Right lobe of liver (tissue), 6 donors: ENCODE results near the gene NIPBL. TPM values are rescaled to one million over a fixed set of nuclear protein-coding genes. Genes with fewer than 3 reads are reported as not detected.

ENCODE experiments used
- ATAC-seq, 4 donors: fragments of 200-7000 bp; cut with Tn5 transposase; one replicate each; pipeline ENCODE4 v1.9.1; 2020; ENCODE audit warnings: mild to moderate bottlenecking in 4 of 4, moderate library complexity in 4 of 4
- DNase-seq, 3 donors: peaks; one replicate each; pipeline ENCODE4 v3.0.0-alpha.2; 2020
- H3K27ac ChIP-seq, 3 donors: fragments of 200-600 bp; one replicate each; pipeline ENCODE4 v1.8.0; 2022
- H3K27me3 ChIP-seq, 2 donors: fragments of 200-600 bp; one replicate each; pipeline ENCODE4 v1.8.0; 2022
- H3K36me3 ChIP-seq, 4 donors: fragments of 200-600 bp; sonication (generic) in 1 of 4; one replicate each; pipeline versions ENCODE4 v1.5.1 to v1.8.0; 2017 to 2022; ENCODE audit warnings: control low read depth in 1 of 4
- H3K4me1 ChIP-seq, 4 donors: fragments of 200-600 bp; sonication (generic) in 1 of 4; one replicate each; pipeline versions ENCODE4 v1.5.1 to v1.8.0; 2017 to 2022; ENCODE audit warnings: control low read depth in 1 of 4
- H3K4me3 ChIP-seq, 3 donors: fragments of 200-600 bp; one replicate each; pipeline ENCODE4 v1.8.0; 2022
- H3K9me3 ChIP-seq, 4 donors: fragments of 200-600 bp; sonication (generic) in 1 of 4; one replicate each; pipeline versions ENCODE4 v1.5.1 to v1.8.0; 2017 to 2022; ENCODE audit warnings: control low read depth in 1 of 4
- POLR2A ChIP-seq: fragments of 450-650 bp; IDR thresholded peaks from one replicate; pipeline ENCODE4 v1.6.1; 2017; ENCODE audit warnings: antibody characterized with exemption, mild to moderate bottlenecking
- WGBS: methylation state at CpG from one replicate; pipeline ENCODE4 v1.1.6; 2018; ENCODE audit warnings: low coverage, low lambda C conversion rate; ENCODE audit not compliant: insufficient coverage; ENCODE audit errors: missing lambda C conversion rate; 5-methylcytosine and 5-hydroxymethylcytosine counted together
- intact Hi-C, 2 donors: fragments of 100-400 bp; cut with DNase I; formaldehyde crosslinking; loops; one replicate each; pipeline versions ENCODE4 v1.11.2 to v1.14.1; 2022
- long read RNA-seq: library from polyadenylated mRNA; unstranded; transcript quantifications from one replicate; pipeline ENCODE4 v2.0.0, GENCODE V29; 2019
- total RNA-seq, 6 experiments: library from RNA; depleted of rRNA in 2 of 6; stranded (reverse); fragments of >200 nt in 2 of 6; fragmentation: NEBNext Ultra II Directional in 3 of 6; extraction: Animal tissue kit (Norgen Biotek cat#: 25700) in 3 of 6; gene quantifications; one replicate each; pipeline versions ENCODE4 v1.1.0 to v1.2.4, GENCODE V29; 2016 to 2023
- TF ChIP-seq, protein P1 (sequence below), 4 donors: fragments of 200-600 bp in 3 of 4; fragments of 450-650 bp in 1 of 4; IDR thresholded peaks; one replicate each; pipeline versions ENCODE4 v1.5.1 to v1.8.0; 2016 to 2022; ENCODE audit warnings: antibody characterized with exemption in 4 of 4, mild to moderate bottlenecking in 2 of 4
- donor health status: DM: no; HTN: yes; CAD: no.
- donor health status: DM: no; HTN: no; CAD: no.
- donor health status: DM: no; HTN: no; CAD: no.
- donor health status: DM: no; HTN: yes; CAD: no.
- donor health status: DM: no; HTN: yes; CAD: no.

NIPBL gene, protein sequence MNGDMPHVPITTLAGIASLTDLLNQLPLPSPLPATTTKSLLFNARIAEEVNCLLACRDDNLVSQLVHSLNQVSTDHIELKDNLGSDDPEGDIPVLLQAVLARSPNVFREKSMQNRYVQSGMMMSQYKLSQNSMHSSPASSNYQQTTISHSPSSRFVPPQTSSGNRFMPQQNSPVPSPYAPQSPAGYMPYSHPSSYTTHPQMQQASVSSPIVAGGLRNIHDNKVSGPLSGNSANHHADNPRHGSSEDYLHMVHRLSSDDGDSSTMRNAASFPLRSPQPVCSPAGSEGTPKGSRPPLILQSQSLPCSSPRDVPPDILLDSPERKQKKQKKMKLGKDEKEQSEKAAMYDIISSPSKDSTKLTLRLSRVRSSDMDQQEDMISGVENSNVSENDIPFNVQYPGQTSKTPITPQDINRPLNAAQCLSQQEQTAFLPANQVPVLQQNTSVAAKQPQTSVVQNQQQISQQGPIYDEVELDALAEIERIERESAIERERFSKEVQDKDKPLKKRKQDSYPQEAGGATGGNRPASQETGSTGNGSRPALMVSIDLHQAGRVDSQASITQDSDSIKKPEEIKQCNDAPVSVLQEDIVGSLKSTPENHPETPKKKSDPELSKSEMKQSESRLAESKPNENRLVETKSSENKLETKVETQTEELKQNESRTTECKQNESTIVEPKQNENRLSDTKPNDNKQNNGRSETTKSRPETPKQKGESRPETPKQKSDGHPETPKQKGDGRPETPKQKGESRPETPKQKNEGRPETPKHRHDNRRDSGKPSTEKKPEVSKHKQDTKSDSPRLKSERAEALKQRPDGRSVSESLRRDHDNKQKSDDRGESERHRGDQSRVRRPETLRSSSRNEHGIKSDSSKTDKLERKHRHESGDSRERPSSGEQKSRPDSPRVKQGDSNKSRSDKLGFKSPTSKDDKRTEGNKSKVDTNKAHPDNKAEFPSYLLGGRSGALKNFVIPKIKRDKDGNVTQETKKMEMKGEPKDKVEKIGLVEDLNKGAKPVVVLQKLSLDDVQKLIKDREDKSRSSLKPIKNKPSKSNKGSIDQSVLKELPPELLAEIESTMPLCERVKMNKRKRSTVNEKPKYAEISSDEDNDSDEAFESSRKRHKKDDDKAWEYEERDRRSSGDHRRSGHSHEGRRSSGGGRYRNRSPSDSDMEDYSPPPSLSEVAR (N-terminal part only)
- total RNA-seq: 10 to 100 TPM; 16.0 to 29.2 (median 24.6) TPM
- long read RNA-seq, partial matches to known transcripts: 3 of 4 reads
- long read RNA-seq, other reads (novel, unspliced or antisense): 1 of 4 reads

DNA sequence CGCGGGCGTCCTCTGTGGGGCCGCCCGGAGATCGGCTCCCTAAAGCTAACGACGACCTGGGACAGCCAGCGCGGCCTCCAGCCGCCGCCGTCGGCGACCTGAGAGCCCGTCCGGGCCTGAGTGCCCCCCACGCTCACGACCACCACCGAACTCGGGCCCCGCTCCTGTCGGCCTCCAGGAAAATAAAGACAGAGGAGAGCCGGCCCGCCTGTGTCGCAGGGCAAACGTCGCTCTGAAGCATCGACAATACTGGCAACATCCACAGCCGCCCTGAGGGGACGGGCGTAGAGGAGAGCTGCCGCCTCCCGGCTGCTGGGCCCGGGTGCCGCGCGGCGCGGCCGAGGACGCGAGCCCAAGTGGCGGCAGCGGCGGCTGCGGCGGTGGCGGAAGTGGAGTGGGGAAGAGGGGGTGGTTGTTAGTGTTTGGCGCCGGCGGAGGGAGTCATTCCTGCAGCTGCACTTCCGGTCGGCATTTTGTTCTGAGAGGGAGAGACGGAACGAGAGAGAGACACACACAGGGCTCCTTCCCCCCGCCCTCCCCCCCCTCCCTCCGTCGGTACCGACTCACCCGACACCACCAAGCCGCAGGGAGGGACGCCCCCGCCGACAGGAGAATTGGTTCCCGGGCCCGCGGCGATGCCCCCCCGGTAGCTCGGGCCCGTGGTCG lies at the start of gene NIPBL:
Gene NIPBL (plus strand): TSS at position 471 of the 666 bp plus-strand sequence. CDS start 76,928 bp downstream, outside the sequence.
- intact Hi-C loops: no loop called here
- H3K27me3 ChIP-seq: no peaks in the 10 kb centered on the region
- peak within 1 kb of the TSS; percentile 91 to 97 (median 93) for H3K27ac ChIP-seq
- no peaks in the 10 kb centered on the region for H3K9me3 ChIP-seq
- 0% methylated on average over 31 of the region's 73 CpGs for WGBS
- H3K36me3 ChIP-seq: no peaks in the 10 kb centered on the region
- peak; percentile 78 to 87 (median 84) for ATAC-seq
- peaks cover 0 to 42% (median 15%) of the 10 kb centered on the region in 4 donors for H3K4me1 ChIP-seq
- H3K4me3 ChIP-seq: peak within 1 kb of the TSS; percentile 65 to 86 (median 77)
- TF ChIP-seq, protein P1, sequence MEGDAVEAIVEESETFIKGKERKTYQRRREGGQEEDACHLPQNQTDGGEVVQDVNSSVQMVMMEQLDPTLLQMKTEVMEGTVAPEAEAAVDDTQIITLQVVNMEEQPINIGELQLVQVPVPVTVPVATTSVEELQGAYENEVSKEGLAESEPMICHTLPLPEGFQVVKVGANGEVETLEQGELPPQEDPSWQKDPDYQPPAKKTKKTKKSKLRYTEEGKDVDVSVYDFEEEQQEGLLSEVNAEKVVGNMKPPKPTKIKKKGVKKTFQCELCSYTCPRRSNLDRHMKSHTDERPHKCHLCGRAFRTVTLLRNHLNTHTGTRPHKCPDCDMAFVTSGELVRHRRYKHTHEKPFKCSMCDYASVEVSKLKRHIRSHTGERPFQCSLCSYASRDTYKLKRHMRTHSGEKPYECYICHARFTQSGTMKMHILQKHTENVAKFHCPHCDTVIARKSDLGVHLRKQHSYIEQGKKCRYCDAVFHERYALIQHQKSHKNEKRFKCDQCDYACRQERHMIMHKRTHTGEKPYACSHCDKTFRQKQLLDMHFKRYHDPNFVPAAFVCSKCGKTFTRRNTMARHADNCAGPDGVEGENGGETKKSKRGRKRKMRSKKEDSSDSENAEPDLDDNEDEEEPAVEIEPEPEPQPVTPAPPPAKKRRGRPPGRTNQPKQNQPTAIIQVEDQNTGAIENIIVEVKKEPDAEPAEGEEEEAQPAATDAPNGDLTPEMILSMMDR (IDR thresholded peaks at IDR 0.05): no peak
- TF ChIP-seq POLR2A: peak; percentile 88
- peak; percentile 92 to 94 (median 94) for DNase-seq

DNA sequence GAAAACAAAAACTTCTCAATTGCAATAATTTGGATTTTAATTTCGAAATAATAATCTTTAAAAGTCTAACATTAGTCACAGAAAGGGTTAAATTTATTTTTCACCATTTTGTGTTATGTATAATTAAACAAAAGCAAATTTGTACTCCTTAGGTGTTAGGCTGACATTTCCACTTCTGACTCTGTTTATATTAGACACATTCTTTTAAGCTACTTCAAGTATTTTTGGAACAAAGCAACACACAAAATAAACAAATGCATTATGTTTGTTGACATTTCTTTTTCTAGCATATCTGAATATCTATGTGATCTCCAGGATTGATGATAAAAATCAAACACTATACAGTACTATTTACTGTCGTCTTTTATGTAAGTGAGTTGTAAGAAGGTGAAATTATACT lies 44.3 kb upstream of the NIPBL start:
- no peak overlapping the region for H3K4me3 ChIP-seq

DNA sequence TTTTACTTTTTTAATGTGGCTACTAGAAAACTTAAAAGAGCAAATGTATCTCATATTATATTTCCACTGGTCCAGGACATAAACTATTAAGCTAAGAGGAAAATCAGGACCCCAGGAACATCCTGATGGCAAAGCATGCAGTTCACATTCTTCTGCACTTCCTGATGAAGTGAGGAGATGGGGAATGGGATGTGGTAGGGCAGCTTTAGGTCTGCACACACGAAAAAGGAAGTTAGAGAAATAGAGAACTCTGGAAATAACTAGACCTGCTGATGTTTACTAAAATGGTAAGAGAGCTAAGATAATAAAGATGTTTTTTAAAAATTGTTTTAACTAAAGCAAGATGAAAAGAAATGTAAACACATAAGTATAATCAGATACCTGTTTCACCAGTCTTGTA lies 39.7 kb upstream of the NIPBL start:
- no peaks in the 10 kb centered on the region for H3K36me3 ChIP-seq
- no peaks in the 10 kb centered on the region for H3K9me3 ChIP-seq
- ATAC-seq (peak in 3 of 4 donors; percentile 29 to 46 (median 35)), DNase-seq (no peak)
- TF ChIP-seq, protein P1 (IDR thresholded peaks at IDR 0.05): no peak
- no peak for TF ChIP-seq POLR2A
- H3K27me3 ChIP-seq: no peaks in the 10 kb centered on the region
- H3K27ac ChIP-seq: no peak overlapping the region
- H3K4me1 ChIP-seq: no peaks in the 10 kb centered on the region
- 6% methylated on average over 1 of the region's 1 CpG for WGBS
- no peak overlapping the region for H3K4me3 ChIP-seq
- intact Hi-C loops: no loop called here

More for the DNA sequence above, 44.3 kb upstream of the NIPBL start:
- Histone ChIP-seq H3K27me3 (no peaks in the 10 kb centered on the region), H3K9me3 (no peaks in the 10 kb centered on the region), H3K4me1 (no peaks in the 10 kb centered on the region), H3K27ac (no peak overlapping the region), H3K36me3 (no peaks in the 10 kb centered on the region)
- TF ChIP-seq, protein P1 (IDR thresholded peaks at IDR 0.05): no peak
- TF ChIP-seq POLR2A: no peak
- 69% methylated on average over 2 of the region's 2 CpGs for WGBS
- intact Hi-C loops: no loop called here
- ATAC-seq (no peak), DNase-seq (no peak)
